Natural killer cell (primary cell): ENCODE results near the gene TBL1X. TPM values are rescaled to one million over a fixed set of nuclear protein-coding genes. Genes with fewer than 3 reads are reported as not detected.

Experiments used
- ATAC-seq, 3 donors: fragments of 150-1000 bp in 2 of 3; fragments of 200-7000 bp in 1 of 3; cut with Tn5 transposase; 1 replicate in 1 of 3; 2 replicates in 2 of 3; pipeline ENCODE4 v1.10.0; 2021; ENCODE audit warnings: mild to moderate bottlenecking in 2 of 3, moderate library complexity in 2 of 3
- DNase-seq, 2 donors: peaks; one replicate each; pipeline versions ENCODE4 v3.0.0 to v3.0.0-alpha.2; 2013 to 2021; ENCODE audit warnings: mixed read lengths in 1 of 2
- H3K27ac ChIP-seq: one replicate; pipeline ENCODE4 v1.5.1; 2013; ENCODE audit warnings: mild to moderate bottlenecking, low read length
- H3K27me3 ChIP-seq: one replicate; pipeline ENCODE4 v1.6.1; 2013; ENCODE audit warnings: low read length; ENCODE audit not compliant: control insufficient read depth, insufficient read depth
- H3K36me3 ChIP-seq: one replicate; pipeline ENCODE4 v1.6.1; 2013; ENCODE audit warnings: low read length; ENCODE audit not compliant: control insufficient read depth, insufficient read depth
- H3K4me1 ChIP-seq: one replicate; pipeline ENCODE4 v1.6.1; 2013; ENCODE audit warnings: low read length; ENCODE audit not compliant: control insufficient read depth, insufficient read depth
- H3K4me3 ChIP-seq: one replicate; pipeline ENCODE4 v1.5.1; 2013; ENCODE audit warnings: low read length
- H3K9me3 ChIP-seq: one replicate; pipeline ENCODE4 v1.6.1; 2013; ENCODE audit warnings: low read length; ENCODE audit not compliant: control insufficient read depth, insufficient read depth
- H3K27ac Mint-ChIP-seq, 2 donors: one replicate each; pipeline ENCODE4 v1.8.0; 2022; ENCODE audit warnings: mild to moderate bottlenecking in 2 of 2, mixed read lengths in 2 of 2, moderate library complexity in 1 of 2
- H3K27me3 Mint-ChIP-seq, 2 donors: one replicate each; pipeline ENCODE4 v1.8.0; 2022; ENCODE audit warnings: low read depth in 2 of 2, mixed read lengths in 2 of 2
- H3K36me3 Mint-ChIP-seq: one replicate; pipeline ENCODE4 v1.8.0; 2022; ENCODE audit warnings: mixed read lengths
- H3K4me1 Mint-ChIP-seq, 2 donors: one replicate each; pipeline ENCODE4 v1.8.0; 2022; ENCODE audit warnings: mixed read lengths in 2 of 2
- H3K4me3 Mint-ChIP-seq: one replicate; pipeline ENCODE4 v1.8.0; 2022; ENCODE audit warnings: mild to moderate bottlenecking, moderate library complexity, mixed read lengths
- H3K9me3 Mint-ChIP-seq, 2 donors: one replicate each; pipeline ENCODE4 v1.8.0; 2022; ENCODE audit warnings: mixed read lengths in 2 of 2
- WGBS: methylation state at CpG from one replicate; pipeline ENCODE4 v1.1.7; 2013; ENCODE audit warnings: missing lambda C conversion rate; ENCODE audit not compliant: insufficient coverage; 5-methylcytosine and 5-hydroxymethylcytosine counted together
- intact Hi-C: fragments of 100-400 bp; cut with micrococcal nuclease; formaldehyde crosslinking; loops from one replicate; pipeline ENCODE4 v1.14.2; 2022
- total RNA-seq, 4 donors: library from RNA; stranded (reverse); fragments of 120-200 nt in 1 of 4; gene quantifications; one replicate each; pipeline versions ENCODE4 v1.2.3 to v1.2.4, GENCODE V29; 2013 to 2022
- TF ChIP-seq, protein P1 (sequence below): fragments of 200-600 bp; IDR thresholded peaks from one replicate; pipeline ENCODE4 v1.8.0; 2022; ENCODE audit warnings: antibody characterized with exemption

TBL1X gene
- total RNA-seq, 3 donors from 2014 or later (not counting 1 experiment from before 2014, with no cell fraction given) = 21.9 to 43.8 (median 32.7) TPM

- Mint-ChIP-seq H3K4me3 (no peak overlapping the region), H3K9me3 (peaks cover 0 to 2% of the 10 kb centered on the region in 2 donors), H3K27ac (no peak overlapping the region), H3K36me3 (no peaks in the 10 kb centered on the region), H3K4me1 (peaks cover 20 to 38% of the 10 kb centered on the region in 2 donors), H3K27me3 (no peaks in the 10 kb centered on the region)
- H3K27me3 ChIP-seq = no peaks in the 10 kb centered on the region
- TF ChIP-seq, protein P1, sequence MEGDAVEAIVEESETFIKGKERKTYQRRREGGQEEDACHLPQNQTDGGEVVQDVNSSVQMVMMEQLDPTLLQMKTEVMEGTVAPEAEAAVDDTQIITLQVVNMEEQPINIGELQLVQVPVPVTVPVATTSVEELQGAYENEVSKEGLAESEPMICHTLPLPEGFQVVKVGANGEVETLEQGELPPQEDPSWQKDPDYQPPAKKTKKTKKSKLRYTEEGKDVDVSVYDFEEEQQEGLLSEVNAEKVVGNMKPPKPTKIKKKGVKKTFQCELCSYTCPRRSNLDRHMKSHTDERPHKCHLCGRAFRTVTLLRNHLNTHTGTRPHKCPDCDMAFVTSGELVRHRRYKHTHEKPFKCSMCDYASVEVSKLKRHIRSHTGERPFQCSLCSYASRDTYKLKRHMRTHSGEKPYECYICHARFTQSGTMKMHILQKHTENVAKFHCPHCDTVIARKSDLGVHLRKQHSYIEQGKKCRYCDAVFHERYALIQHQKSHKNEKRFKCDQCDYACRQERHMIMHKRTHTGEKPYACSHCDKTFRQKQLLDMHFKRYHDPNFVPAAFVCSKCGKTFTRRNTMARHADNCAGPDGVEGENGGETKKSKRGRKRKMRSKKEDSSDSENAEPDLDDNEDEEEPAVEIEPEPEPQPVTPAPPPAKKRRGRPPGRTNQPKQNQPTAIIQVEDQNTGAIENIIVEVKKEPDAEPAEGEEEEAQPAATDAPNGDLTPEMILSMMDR = no peak
- DNase-seq (no peak), ATAC-seq (no peak)
- WGBS = 91% methylated on average over 5 of the region's 6 CpGs
- H3K36me3 ChIP-seq = peaks cover 5% of the 10 kb centered on the region
- no peak overlapping the region for H3K27ac ChIP-seq
- intact Hi-C loops = no loop called here
- peaks cover 9% of the 10 kb centered on the region for H3K4me1 ChIP-seq
- H3K4me3 ChIP-seq = no peak overlapping the region
- H3K9me3 ChIP-seq = no peaks in the 10 kb centered on the region
Observed at GRCh38 chrX:9500584-9500983, 35.7 kb downstream of the TBL1X start.

- H3K4me1 ChIP-seq = peaks cover 9% of the 10 kb centered on the region
- WGBS = 100% methylated on average over 2 of the region's 2 CpGs
- intact Hi-C loops = no loop called here
Observed at GRCh38 chrX:9501362-9501761, 36.5 kb downstream of the TBL1X start.

GRCh38 chrX:9503261-9503660 is 38.4 kb downstream of the TBL1X start:
- TF ChIP-seq, protein P1 = no peak
- peaks cover 5% of the 10 kb centered on the region for H3K36me3 ChIP-seq
- H3K9me3 Mint-ChIP-seq = peaks cover 0 to 2% of the 10 kb centered on the region in 2 donors
- H3K27ac Mint-ChIP-seq = peak overlapping the region in 1 of 2 donors; percentile 67
- no peak for ATAC-seq
- H3K4me3 ChIP-seq = no peak overlapping the region
- no peaks in the 10 kb centered on the region for H3K9me3 ChIP-seq
- DNase-seq = no peak
- no peak overlapping the region for H3K4me3 Mint-ChIP-seq
- H3K36me3 Mint-ChIP-seq = no peaks in the 10 kb centered on the region
- H3K27ac ChIP-seq = no peak overlapping the region
- intact Hi-C loops = no loop called here
- H3K27me3 Mint-ChIP-seq = no peaks in the 10 kb centered on the region
- H3K27me3 ChIP-seq = no peaks in the 10 kb centered on the region
- peaks cover 14 to 27% of the 10 kb centered on the region in 2 donors for H3K4me1 Mint-ChIP-seq
- 39% methylated on average over 7 of the region's 8 CpGs for WGBS
- H3K4me1 ChIP-seq = peaks cover 9% of the 10 kb centered on the region

More at GRCh38 chrX:9501362-9501761, 36.5 kb downstream of the TBL1X start:
- Mint-ChIP-seq H3K36me3 (no peaks in the 10 kb centered on the region), H3K4me1 (peaks cover 14 to 32% of the 10 kb centered on the region in 2 donors), H3K4me3 (no peak overlapping the region), H3K9me3 (peaks cover 0 to 2% of the 10 kb centered on the region in 2 donors), H3K27me3 (no peaks in the 10 kb centered on the region), H3K27ac (no peak overlapping the region)
- TF ChIP-seq, protein P1 = no peak
- H3K27me3 ChIP-seq = no peaks in the 10 kb centered on the region
- H3K36me3 ChIP-seq = peaks cover 5% of the 10 kb centered on the region
- no peak overlapping the region for H3K4me3 ChIP-seq
- H3K27ac ChIP-seq = no peak overlapping the region
- peak in 1 of 2 donors; percentile 12 for DNase-seq
- ATAC-seq = no peak
- no peaks in the 10 kb centered on the region for H3K9me3 ChIP-seq

DNA sequence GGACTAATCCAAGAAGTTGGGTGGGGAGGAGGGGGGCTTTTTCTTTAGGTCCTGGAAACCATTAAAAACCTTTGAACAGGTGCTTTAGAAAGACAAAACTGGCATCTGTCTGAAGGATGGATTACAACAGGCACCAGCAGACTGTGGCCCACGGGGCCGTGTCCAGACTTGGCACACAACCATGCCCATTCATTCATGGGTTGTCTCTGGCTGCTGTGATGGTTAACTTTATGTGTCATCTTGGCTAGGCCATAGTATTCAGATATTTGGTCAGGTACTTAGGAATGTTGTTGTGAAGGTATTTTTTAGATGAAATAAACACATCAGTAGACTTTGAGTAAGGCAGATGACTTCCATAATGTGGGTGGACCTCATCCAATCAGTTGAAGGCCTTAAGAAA is 45.5 kb downstream of the TBL1X start:
- H3K27ac ChIP-seq = no peak overlapping the region
- no peaks in the 10 kb centered on the region for H3K27me3 ChIP-seq
- Mint-ChIP-seq H3K9me3 (no peaks in the 10 kb centered on the region), H3K27me3 (no peaks in the 10 kb centered on the region), H3K36me3 (no peaks in the 10 kb centered on the region), H3K4me3 (no peak overlapping the region), H3K27ac (no peak overlapping the region), H3K4me1 (peaks cover 12 to 17% of the 10 kb centered on the region in 2 donors)
- no peaks in the 10 kb centered on the region for H3K36me3 ChIP-seq
- intact Hi-C loops = no loop called here
- WGBS = 95% methylated on average over 2 of the region's 2 CpGs
- DNase-seq = no peak
- no peak overlapping the region for H3K4me3 ChIP-seq
- no peaks in the 10 kb centered on the region for H3K9me3 ChIP-seq
- H3K4me1 ChIP-seq = peaks cover 3% of the 10 kb centered on the region
- TF ChIP-seq, protein P1 = no peak
- no peak for ATAC-seq
